Measurements from ENCODE around the gene TSHZ1. TPM values are rescaled to one million over a fixed set of nuclear protein-coding genes. Genes with fewer than 3 reads are reported as not detected.

Gene TSHZ1
- polyA plus RNA-seq, 4 donors: 23.6 to 34.9 (median 33.7) TPM

DNA sequence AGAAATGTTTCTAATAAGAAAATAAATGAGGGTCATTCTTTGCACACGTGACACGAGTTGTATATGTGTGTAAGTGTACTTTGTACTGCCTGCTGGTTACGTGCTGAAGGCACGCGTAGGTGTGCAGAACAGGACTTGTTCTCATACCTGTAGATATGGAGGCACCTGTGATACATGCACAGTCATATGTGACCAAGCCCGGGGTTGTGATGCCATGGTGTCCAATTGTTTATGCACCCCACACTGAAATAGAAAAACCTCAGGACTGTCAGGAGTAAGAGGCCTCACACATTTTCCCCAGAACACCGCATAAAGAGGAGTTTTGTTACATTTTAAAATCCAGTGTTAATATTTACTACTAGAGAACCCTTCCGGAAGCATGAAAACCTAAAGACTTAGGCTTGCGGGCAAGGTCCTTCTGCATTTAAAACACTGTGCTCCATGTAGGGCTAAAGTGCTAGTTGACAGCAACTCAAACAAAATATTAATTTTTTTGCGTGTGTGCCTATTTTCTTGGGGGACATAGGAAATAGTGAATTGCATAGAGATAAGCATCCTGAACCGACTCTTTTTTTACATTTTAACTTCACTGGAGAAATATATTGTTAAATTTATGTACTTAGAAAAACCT is 9.3 kb downstream of the TSHZ1 start:
- no peak for DNase-seq (ENCODE audit: low read depth in 4 of 4, low spot score in 3 of 4)

DNA sequence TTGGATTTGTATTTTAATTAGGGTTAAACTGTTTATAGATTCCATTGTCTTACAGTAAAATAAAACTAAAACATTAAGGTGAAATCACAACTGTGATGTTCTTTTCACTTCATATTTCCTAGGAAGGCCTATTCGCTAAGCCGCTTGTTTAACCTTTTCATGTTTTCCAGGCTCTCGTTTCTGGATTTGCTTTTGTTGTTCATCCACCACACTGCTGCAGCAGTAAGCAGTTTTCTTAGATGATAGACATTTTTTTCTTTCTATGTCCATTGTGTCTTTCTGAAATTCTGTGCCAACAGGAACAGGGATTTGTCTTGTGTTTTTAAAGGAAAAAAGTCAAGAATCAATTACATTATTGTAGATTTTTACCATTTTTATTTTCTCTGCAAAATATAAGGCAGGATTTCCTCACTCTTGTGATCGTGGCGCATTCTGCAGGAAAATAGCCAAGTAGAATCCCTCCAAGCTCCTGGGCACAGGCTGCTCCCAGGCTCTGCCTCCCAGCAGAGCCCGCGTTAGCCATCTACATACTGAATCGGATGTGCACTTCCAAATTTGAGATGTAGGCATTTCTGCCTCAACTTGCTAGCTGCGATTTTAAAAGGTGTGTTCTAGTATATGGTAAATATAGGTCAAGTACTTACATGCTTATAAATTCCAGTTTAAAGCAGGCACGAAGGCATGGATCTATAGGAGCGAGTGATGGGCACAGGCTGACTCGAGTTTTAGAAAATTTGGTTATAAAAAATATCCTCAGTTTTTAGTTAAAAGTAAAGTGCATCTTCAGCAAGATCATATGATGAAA is 10.2 kb downstream of the TSHZ1 start:
- no peak for DNase-seq (ENCODE audit: low read depth in 4 of 4, low spot score in 3 of 4)

DNA sequence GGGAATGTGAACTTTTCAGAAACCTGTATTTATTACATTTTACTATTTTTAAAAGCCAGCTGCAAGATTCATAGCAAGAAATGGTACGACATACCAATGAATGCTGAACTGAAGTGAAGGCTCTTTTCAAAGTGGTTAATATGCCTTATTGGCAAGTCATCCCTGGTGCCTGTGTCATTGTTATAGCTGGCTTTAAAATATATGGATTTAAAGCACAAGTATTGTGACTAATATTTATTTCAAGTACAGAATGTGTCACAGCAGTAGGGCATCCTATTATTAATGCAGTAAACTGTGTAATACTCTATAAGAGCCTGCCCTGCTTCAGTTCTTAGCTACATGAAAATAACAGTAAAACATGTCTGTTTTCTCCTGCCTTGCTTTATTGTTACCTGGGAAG is 10.8 kb downstream of the TSHZ1 start:
- no peak for DNase-seq (ENCODE audit: low read depth in 4 of 4, low spot score in 3 of 4)

DNA sequence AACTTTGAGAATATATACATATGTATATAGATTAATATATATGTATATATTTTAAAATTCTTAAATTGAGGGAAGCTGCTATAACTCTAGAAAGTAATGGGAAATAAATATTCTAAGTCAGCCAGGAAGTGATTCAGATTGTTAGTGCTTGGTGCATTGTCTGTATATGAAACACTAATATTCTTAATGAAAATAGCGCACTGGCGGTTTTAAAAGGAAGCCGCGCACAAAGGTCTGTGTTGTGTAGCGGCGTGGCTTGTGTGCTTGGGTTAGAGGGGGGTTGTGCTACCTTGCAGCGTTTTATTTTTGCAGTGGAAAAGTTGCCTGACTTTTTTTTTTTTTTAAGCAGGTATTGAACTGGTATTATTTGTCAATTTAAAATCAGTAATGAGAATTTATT is 11.3 kb downstream of the TSHZ1 start:
- DNase-seq (ENCODE audit: low read depth in 4 of 4, low spot score in 3 of 4): no peak

DNA sequence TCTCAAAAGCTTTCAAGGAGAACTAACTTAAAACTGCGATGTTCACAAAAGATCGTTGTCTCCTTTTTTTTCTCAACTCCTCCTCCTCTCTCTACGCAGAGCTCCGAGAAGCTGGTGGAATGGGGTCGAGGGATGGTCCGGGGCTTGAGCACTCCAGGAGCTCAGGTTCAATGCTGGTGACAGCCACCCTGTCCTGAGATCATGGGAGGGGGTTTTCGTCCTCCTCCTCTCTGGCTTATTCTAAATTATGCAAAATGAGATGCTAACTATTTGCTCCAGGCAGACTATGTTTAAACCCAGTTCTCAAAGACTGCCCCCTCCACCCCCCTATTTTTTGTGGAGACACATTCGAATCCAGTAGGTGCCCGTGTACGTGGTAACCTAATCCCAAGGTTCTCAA is 11.8 kb downstream of the TSHZ1 start:
- DNase-seq (ENCODE audit: low read depth in 4 of 4, low spot score in 3 of 4): no peak

DNA sequence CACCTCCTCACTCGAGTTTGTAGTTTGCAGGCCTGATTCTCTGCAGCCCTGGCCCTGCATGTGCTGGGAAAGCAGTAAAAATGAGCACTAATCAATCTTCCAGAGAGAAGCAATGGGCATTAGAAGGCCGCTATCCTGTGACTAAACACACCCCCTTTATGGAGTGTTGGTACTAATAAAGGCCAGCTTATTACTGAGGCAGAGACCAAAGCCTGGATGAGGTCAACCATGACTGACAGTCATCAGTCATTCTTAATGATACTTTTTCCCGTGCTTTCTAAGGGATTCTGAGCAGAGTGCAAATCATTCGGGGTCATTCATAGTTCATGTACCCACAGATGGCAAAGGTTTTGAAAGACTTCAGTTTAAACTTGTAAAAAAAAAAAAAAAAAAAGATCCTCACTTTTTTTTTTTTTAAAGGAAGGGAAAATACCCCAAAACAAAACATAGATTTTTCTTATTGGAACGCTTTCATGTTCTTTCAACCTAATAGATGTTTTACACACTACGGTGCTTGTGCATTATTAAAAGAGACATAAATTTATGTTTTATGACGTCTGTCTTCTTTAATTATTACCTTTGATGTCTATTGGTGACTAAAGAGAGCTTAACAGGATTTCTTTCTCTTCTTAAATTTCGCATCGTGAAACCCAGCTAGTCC is 13.2 kb downstream of the TSHZ1 start:
- no peak for DNase-seq (ENCODE audit: low read depth in 4 of 4, low spot score in 3 of 4)

DNA sequence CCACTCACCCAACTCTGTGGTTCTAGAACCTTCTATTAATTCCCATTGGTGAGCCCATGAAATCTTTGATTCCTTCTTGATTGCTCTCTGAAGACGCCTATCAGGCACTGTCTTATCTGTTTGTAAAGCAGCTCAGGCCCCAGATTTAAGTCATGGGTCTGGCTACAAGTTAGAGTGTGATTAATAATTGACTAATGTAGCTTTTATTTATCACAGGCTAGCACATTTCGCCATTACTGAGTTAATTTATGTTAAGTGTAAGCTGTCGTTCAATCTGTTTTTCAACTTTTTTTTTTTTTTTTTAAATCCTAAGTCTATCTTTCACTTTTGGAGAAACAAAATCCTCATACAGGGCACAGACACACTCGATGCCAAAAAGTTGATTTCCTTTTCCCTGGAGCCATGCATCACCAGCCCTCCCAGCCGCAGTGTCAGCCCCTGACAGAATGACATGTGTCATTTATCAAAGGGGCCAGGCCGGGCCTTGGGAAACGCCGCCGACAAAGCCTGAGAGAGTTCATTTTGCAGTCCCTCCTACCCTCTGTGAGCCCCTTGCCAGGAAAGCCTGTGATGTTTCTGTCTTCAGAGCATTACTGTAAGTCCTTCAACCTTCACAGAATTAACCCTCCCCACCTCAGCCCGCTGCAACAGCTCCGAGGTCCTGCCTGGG is 15.8 kb downstream of the TSHZ1 start:
- DNase-seq (ENCODE audit: low read depth in 4 of 4, low spot score in 3 of 4): no peak

DNA sequence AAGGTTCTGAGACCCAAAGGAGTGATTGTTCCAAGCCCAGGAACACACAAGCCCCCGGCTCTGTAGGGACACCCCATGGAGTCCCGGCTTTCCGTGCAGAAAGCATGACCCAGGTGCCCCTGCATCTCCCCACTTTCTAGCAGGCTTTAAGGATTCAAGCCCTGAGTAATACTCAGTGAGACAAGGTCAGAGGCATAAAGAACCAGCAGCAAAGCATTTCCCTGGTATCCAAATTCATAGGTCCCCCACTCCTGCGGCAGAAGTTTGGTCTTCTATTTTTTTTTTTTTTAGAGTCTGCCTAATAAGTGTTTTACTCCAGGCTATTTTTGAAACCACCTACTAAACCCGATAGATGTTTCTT is 16.3 kb downstream of the TSHZ1 start:
- no peak for DNase-seq (ENCODE audit: low read depth in 4 of 4, low spot score in 3 of 4)

DNA sequence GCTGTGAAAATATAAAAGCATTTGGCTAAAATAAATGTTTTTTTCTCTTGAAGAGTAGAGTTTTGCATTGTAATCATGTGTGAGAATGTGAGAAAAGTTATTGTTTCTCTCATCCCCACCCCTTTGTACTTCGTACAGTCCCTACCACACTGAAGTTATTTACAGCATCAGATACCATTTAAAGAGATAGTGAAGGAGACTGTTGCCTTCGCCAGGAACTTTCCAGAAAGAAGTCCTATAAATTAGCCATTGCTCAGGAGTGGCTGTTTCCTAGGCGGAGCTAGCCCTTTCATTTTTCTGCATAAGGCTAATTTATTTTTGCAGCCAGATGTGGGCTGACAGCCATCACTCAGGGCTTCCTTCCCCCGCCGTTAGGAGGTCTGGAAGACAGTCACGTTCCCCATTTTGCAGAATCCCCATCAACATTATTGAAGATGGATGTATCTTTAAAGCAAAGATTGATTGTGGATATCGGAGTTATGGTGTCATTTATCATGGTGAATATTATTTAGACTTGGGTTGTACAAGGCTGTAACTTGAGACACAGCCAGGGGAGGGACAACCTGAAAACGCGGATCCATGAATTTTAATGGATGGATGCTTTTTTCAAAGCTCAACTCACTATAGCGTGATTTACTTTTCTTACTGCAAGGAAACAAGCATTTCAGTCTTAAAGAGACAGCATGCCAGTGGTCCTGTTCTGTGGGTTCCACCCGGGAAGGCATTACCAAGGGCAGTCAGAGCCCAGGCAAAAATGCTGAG is 17.1 kb downstream of the TSHZ1 start:
- DNase-seq (ENCODE audit: low read depth in 4 of 4, low spot score in 3 of 4): no peak

DNA sequence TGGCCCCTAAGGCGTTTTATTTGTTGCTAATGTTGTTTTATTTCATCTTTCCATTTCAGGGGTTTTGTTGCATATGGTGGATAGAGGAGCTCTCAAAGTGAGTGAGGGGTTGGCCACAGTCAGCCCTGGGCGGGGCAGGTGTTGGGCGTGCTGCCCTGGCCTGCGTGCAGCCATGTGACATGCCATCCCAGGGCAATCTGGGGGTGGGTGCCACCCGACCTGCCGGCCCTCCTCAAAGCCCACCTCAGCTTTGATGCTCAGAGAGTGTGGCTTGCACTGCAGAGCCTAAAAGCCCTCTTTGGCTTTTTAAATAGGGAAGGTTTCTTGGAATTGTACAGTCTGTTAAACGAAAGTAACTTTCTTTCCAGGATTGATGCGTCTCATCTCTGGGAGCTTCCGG is 18.4 kb downstream of the TSHZ1 start:
- DNase-seq (ENCODE audit: low read depth in 4 of 4, low spot score in 3 of 4): no peak

DNA sequence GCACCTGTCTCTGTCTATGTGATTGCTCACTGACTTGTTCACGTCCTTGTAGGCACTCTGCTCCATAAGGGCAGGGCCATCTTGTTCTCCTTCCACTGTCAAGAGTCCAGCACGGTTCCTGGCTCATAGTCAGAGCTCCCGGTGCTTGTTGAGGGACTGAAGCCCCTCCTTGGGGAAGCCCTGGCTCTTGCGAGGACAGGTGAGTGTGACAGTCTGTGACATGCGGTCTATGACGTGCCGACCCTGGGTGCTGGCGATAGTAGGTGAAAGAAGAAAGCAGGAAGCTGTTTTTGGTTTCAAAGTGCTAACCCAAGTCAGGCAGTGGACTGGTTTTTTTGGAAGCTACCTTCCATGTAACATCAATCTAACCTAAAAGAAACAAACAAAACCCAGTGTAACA is 18.8 kb downstream of the TSHZ1 start:
- no peak for DNase-seq (ENCODE audit: low read depth in 4 of 4, low spot score in 3 of 4)

DNA sequence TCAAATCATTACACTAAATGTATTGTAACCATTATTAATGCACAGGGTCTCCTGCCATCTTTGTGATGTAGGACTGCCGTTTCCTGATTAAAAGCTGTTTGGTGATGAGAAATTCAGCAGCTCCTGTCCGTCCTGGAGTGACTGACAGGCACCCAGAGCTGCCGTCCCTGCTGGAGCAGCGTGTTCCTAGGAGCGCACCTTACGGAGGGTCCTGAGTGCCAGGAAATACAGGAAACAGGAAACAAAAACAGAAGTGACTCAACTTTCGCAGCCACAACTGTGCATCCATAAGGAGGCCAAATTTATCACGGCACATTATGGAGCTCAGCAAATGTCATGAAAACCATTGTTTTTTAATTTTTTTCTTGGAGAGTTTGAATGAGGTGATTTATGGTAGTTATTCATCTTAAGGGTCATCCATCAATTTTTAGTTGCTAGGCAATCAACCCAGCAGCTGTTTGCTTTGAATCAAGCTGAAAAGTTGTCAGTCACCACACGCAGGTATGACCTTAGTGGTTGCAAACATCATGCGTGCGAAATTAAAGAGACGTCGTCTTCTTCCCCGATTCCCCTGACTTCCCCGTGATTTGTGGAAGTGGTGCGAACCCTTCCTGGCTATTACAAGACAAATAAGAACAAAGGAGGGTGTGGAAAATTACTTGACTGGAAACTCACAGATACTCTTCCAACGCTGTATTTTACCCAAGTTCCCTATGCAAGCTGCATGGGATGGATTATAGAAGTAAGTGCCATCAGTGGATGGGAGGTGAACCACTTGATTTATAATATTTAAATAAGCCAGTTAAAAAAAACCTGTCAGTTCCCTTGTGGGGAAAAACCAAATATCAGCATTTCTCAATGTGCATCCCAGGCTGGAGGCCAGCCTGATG is 19.8 kb downstream of the TSHZ1 start:
- no peak for DNase-seq (ENCODE audit: low read depth in 4 of 4, low spot score in 3 of 4)

DNA sequence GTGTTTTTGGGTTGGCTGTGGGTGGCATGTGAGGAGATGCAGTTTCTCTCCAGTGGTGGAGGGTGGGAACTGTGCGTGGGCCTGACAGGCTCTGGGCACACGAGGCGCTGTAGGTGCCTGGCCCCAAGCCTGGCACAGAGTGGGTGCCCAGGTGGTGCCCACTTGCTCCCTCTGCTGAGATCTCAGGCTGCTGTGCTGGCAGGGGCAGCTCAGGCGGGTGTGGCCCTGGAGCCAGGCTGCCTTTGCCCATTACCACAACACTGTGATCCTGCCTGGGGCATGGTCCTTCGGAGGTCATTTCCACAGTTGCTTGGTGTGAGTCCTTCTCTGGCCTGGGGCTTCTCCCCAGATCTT is 20.4 kb downstream of the TSHZ1 start:
- DNase-seq (ENCODE audit: low read depth in 4 of 4, low spot score in 3 of 4): no peak

DNA sequence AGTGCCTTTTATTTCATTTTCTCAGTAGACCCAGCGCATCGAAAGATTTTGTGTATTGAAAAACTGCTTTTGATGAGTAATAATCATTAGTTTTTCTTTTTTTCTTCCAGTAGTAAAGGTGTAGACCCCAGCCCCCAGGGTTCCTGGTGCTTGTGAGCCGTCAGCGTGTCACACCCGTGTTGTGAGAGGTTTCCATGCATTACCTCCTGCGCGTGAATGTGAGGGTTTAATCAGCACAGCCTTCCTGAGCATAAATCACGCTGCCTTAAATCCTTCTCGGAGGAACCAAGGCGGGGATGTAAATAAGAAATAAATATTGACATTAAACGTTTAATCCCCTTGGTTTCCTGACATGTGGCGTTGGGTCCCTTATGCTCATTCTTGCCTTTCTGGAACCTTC is 24.3 kb downstream of the TSHZ1 start:
- no peak for DNase-seq (ENCODE audit: low read depth in 4 of 4, low spot score in 3 of 4)

DNA sequence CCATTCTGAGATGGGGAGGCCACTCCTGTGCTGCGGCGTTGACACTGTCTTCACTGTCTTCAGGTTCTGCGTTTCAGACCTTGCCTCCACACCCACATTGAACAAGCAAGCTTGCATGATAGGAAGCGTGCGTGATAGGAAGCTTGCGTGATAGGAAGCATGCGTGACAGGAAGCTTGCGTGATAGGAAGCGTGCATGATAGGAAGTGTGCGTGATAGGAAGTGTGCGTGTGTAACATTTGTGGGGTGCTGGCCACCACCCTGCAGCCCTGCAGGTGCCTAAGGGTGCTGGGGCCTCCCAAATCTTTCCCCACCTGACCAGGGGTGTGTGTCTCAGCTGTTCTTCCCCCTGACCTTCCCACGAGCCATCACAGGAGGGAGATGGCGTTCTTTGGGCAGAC is 25.3 kb downstream of the TSHZ1 start:
- no peak for DNase-seq (ENCODE audit: low read depth in 4 of 4, low spot score in 3 of 4)

DNA sequence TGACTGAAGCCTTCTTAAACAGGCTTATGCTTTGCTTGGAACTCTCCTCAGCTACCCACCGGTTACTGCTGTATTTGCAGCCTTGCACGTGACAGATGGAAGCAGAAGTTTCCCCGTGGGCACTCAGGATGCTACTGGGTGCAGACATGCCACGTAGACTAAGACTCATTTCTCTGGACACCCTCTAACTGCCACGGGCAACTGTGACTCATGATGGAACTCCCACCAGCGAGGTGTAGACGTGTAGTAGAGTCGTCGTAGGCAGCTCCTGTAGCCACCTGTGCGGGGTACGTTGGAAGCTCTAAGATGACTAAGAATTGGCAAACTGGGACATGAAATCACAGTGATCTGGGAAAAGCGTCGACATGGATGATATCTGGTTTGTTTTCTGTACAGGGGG is 27.5 kb downstream of the TSHZ1 start:
- DNase-seq (ENCODE audit: low read depth in 4 of 4, low spot score in 3 of 4): no peak

DNA sequence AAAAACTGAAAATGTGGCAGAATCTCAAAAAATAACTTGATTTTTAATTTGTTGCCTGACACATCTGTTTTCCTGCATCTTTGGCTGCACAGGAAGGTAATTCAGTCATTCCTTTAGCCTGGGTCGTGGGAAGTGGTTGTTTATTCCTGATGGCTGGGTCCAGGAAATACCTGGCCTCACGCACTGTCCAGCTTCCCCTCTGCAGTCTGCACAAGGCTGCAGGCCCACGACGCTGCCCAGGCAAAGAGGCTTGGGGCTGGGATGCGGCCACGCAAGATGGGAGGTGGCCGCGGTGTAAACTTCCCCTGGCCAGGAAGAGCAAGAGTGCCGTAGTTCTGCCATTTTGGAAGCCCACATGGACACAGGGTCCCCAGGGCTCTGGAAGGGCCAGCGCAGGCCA is 28.2 kb downstream of the TSHZ1 start:
- DNase-seq (ENCODE audit: low read depth in 4 of 4, low spot score in 3 of 4): no peak

DNA sequence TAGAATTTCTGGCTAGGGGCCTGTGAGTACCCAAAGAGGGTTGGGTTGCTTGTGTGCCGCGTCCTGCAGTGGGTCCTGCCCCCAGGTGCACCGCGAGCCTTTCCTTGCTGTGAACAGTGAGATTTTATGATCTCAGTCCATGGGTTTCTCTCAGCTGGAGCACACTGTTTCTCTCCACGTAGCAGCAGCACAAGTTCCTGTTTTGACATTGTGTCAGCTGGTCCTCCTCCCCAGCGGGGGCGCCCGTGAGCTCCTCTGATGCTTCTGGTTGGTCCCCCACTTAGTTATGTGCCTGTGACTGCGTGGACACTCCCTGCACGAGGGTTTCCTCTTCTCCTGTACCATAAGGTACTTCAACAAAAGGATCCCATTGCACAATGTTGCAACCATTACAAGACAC is 29.8 kb downstream of the TSHZ1 start:
- DNase-seq (ENCODE audit: low read depth in 4 of 4, low spot score in 3 of 4): no peak

DNA sequence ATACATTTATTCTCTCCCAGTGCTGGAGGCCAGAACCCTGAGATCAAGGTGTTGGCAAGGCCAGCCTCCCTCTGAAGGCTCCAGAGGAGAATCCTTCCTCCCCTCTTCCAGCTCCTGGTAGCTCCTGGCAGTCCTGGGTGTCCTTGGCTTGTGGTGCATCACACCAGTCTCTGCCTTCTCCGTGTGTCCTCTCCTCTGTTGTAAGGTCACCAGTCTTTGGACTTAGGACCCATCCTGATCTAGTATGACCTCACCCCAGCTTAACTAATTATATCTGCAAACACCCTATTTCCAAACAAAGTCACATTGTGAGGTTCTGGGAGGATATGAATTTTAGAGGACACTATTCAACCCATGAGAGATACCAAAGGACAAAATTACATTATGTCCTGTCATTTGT is 31.1 kb downstream of the TSHZ1 start:
- no peak for DNase-seq (ENCODE audit: low read depth in 4 of 4, low spot score in 3 of 4)
